ENCODE measurements around the gene NPC1L1.

NPC1L1 gene

GRCh38 chr7:44538093-44538797 lies 2.9 kb downstream of the NPC1L1 start:
- DNase-seq (ENCODE audit: low spot score): no peak

- no peak for DNase-seq (ENCODE audit: low spot score)
Observed at GRCh38 chr7:44537442-44537841, 3.7 kb downstream of the NPC1L1 start.

- no peak for DNase-seq (ENCODE audit: low spot score)
Observed at GRCh38 chr7:44536090-44536489, 5.0 kb downstream of the NPC1L1 start.

GRCh38 chr7:44535348-44536064 lies 5.6 kb downstream of the NPC1L1 start:
- no peak for DNase-seq (ENCODE audit: low spot score)

GRCh38 chr7:44534501-44534900 lies 6.6 kb downstream of the NPC1L1 start:
- peak; percentile 67 for DNase-seq (ENCODE audit: low spot score)

- DNase-seq (ENCODE audit: low spot score): no peak
Observed at GRCh38 chr7:44534087-44534486, 7.0 kb downstream of the NPC1L1 start.

GRCh38 chr7:44533301-44534055 lies 7.7 kb downstream of the NPC1L1 start:
- no peak for DNase-seq (ENCODE audit: low spot score)

- no peak for DNase-seq (ENCODE audit: low spot score)
Observed at GRCh38 chr7:44531421-44532380, 9.4 kb downstream of the NPC1L1 start.

- DNase-seq (ENCODE audit: low spot score): no peak
Observed at GRCh38 chr7:44530990-44531389, 10.1 kb downstream of the NPC1L1 start.

- DNase-seq (ENCODE audit: low spot score): no peak
Observed at GRCh38 chr7:44524811-44525388, 16.2 kb downstream of the NPC1L1 start.

GRCh38 chr7:44522315-44522714 lies 18.8 kb downstream of the NPC1L1 start:
- DNase-seq (ENCODE audit: low spot score): no peak

GRCh38 chr7:44521347-44522095 lies 19.6 kb downstream of the NPC1L1 start:
- no peak for DNase-seq (ENCODE audit: low spot score)

- no peak for DNase-seq (ENCODE audit: low spot score)
Observed at GRCh38 chr7:44520574-44520973, 20.6 kb downstream of the NPC1L1 start.

GRCh38 chr7:44519546-44519945 lies 21.6 kb downstream of the NPC1L1 start:
- DNase-seq (ENCODE audit: low spot score): no peak

GRCh38 chr7:44518761-44519160 lies 22.4 kb downstream of the NPC1L1 start:
- no peak for DNase-seq (ENCODE audit: low spot score)

GRCh38 chr7:44517175-44517574 lies 24.0 kb downstream of the NPC1L1 start:
- DNase-seq (ENCODE audit: low spot score): no peak

GRCh38 chr7:44515590-44516268 lies 25.4 kb downstream of the NPC1L1 start:
- no peak for DNase-seq (ENCODE audit: low spot score)

GRCh38 chr7:44512736-44513135 lies 28.4 kb downstream of the NPC1L1 start:
- no peak for DNase-seq (ENCODE audit: low spot score)

GRCh38 chr7:44511863-44512468 lies 29.2 kb downstream of the NPC1L1 start:
- DNase-seq (ENCODE audit: low spot score): no peak

Measured in SK-N-DZ (cell line).